HG02852 (cell line): ENCODE results near the gene GPA33.

Experiments used
- ATAC-seq: cut with Tn5 transposase; IDR thresholded peaks from one replicate; pipeline ENCODE4 v1.9.1; 2021; ENCODE audit warnings: mild to moderate bottlenecking, moderate library complexity; ENCODE audit not compliant: unreplicated experiment

Gene GPA33

GRCh38 chr1:167090314-167090942 is at the start of gene GPA33:
GPA33 (minus strand) TSS chr1:167090377; CDS start chr1:167090287, 90 bp downstream.
- ATAC-seq, result no peak

GRCh38 chr1:167138703-167139102 is 48.5 kb upstream of the GPA33 start:
- no peak for ATAC-seq

- ATAC-seq, result no peak
These were observed 47.8 kb upstream of the GPA33 start for GRCh38 chr1:167137793-167138510.

- no peak for ATAC-seq
These were observed 47.2 kb upstream of the GPA33 start for GRCh38 chr1:167137332-167137781.

GRCh38 chr1:167136806-167137205 is 46.6 kb upstream of the GPA33 start:
- no peak for ATAC-seq

GRCh38 chr1:167136191-167136614 is 46.0 kb upstream of the GPA33 start:
- ATAC-seq, result no peak

GRCh38 chr1:167135281-167135840 is 45.2 kb upstream of the GPA33 start:
- ATAC-seq, result no peak

GRCh38 chr1:167132301-167133010 is 42.3 kb upstream of the GPA33 start:
- ATAC-seq, result no peak

- no peak for ATAC-seq
These were observed 40.8 kb upstream of the GPA33 start for GRCh38 chr1:167130829-167131510.

- no peak for ATAC-seq
These were observed 38.4 kb upstream of the GPA33 start for GRCh38 chr1:167128261-167129227.

GRCh38 chr1:167127661-167128060 is 37.5 kb upstream of the GPA33 start:
- ATAC-seq, result no peak

GRCh38 chr1:167127236-167127635 is 37.1 kb upstream of the GPA33 start:
- ATAC-seq, result no peak

- ATAC-seq, result no peak
These were observed 36.6 kb upstream of the GPA33 start for GRCh38 chr1:167126811-167127210.

- no peak for ATAC-seq
These were observed 36.1 kb upstream of the GPA33 start for GRCh38 chr1:167126317-167126716.

GRCh38 chr1:167122568-167122967 is 32.4 kb upstream of the GPA33 start:
- ATAC-seq, result no peak

GRCh38 chr1:167122121-167122480 is 31.9 kb upstream of the GPA33 start:
- no peak for ATAC-seq

GRCh38 chr1:167121375-167122120 is 31.4 kb upstream of the GPA33 start:
- ATAC-seq, result no peak

- no peak for ATAC-seq
These were observed 30.7 kb upstream of the GPA33 start for GRCh38 chr1:167120899-167121298.

GRCh38 chr1:167119696-167120095 is 29.5 kb upstream of the GPA33 start:
- no peak for ATAC-seq
